OCI-LY1 (cell line): Measurements from ENCODE around the gene AP3B2.

Source experiments
- H2AFZ ChIP-seq: fragments of 200-600 bp; sonication (generic), shearing (Covaris generic); 2 replicates; pipeline ENCODE4 v1.6.0; 2014; ENCODE audit warnings: antibody characterized with exemption, mild to moderate bottlenecking, low read length
- H3F3A ChIP-seq: fragments of 200-600 bp; sonication (generic), shearing (Covaris generic); 2 replicates; pipeline ENCODE4 v1.6.0; 2014; ENCODE audit warnings: mild to moderate bottlenecking, antibody characterized with exemption, low read length, moderate library complexity; ENCODE audit not compliant: insufficient read depth
- H3K27ac ChIP-seq: fragments of 200-600 bp; sonication (generic); 2 replicates; pipeline ENCODE4 v1.5.1; 2014; ENCODE audit warnings: low read length, mixed run types, mild to moderate bottlenecking, low read depth; ENCODE audit not compliant: poor library complexity, severe bottlenecking
- H3K27me3 ChIP-seq: fragments of 200-600 bp; sonication (generic); 2 replicates; pipeline ENCODE4 v1.6.0; 2014; ENCODE audit warnings: antibody characterized with exemption, mild to moderate bottlenecking, low read length, moderate library complexity; ENCODE audit not compliant: insufficient read depth
- H3K36me3 ChIP-seq: fragments of 200-600 bp; sonication (generic); 2 replicates; pipeline ENCODE4 v1.6.1; 2014; ENCODE audit warnings: mild to moderate bottlenecking, antibody characterized with exemption, low read length, moderate library complexity, mixed read lengths; ENCODE audit not compliant: insufficient read depth
- H3K4me1 ChIP-seq: fragments of 200-600 bp; sonication (generic); 2 replicates; pipeline ENCODE4 v1.5.1; 2014; ENCODE audit warnings: mild to moderate bottlenecking, low read length, moderate library complexity; ENCODE audit not compliant: insufficient read depth, severe bottlenecking
- H3K4me2 ChIP-seq: fragments of 200-600 bp; sonication (generic), shearing (Covaris generic); 2 replicates; pipeline ENCODE4 v1.6.1; 2014; ENCODE audit warnings: low read length
- H3K4me3 ChIP-seq: fragments of 200-600 bp; sonication (generic); 2 replicates; pipeline ENCODE4 v1.5.1; 2014; ENCODE audit warnings: low read length, low read depth, mild to moderate bottlenecking, mixed read lengths; ENCODE audit not compliant: poor library complexity, severe bottlenecking
- H3K79me2 ChIP-seq: fragments of 200-600 bp; shearing (Covaris generic); 2 replicates; pipeline ENCODE4 v1.6.1; 2016; ENCODE audit warnings: mixed run types, low read length, mixed read lengths; ENCODE audit not compliant: insufficient read depth
- H3K9ac ChIP-seq: fragments of 200-600 bp; sonication (generic), shearing (Covaris generic); 2 replicates; pipeline ENCODE4 v1.6.1; 2014; ENCODE audit warnings: mild to moderate bottlenecking, low read length, mixed read lengths
- H3K9me2 ChIP-seq: fragments of 200-600 bp; sonication (generic), shearing (Covaris generic); 2 replicates; pipeline ENCODE4 v1.6.1; 2014; ENCODE audit warnings: low read depth, mild to moderate bottlenecking, low read length, mixed read lengths
- H3K9me3 ChIP-seq: fragments of 200-600 bp; shearing (Covaris generic); 2 replicates; pipeline ENCODE4 v1.6.1; 2014; ENCODE audit warnings: low read length, mixed read lengths
- H4K20me1 ChIP-seq: fragments of 200-600 bp; sonication (generic), shearing (Covaris generic); 2 replicates; pipeline ENCODE4 v1.6.0; 2016; ENCODE audit warnings: mild to moderate bottlenecking, low read length; ENCODE audit not compliant: insufficient read depth
- EZH2 ChIP-seq: fragments of 200-600 bp; sonication (generic), shearing (Covaris generic); IDR thresholded peaks from 2 replicates; pipeline ENCODE4 v1.8.0; 2017; ENCODE audit warnings: borderline replicate concordance, mixed run types, mild to moderate bottlenecking, antibody characterized with exemption, low read length, moderate library complexity, mixed read lengths
- TF ChIP-seq, protein P1 (sequence below): fragments of 200-600 bp; sonication (generic), shearing (Covaris generic); IDR thresholded peaks from 2 replicates; pipeline ENCODE4 v1.5.1; 2017; ENCODE audit warnings: mild to moderate bottlenecking, antibody characterized with exemption, low read length, moderate library complexity, mixed read lengths

The AP3B2 gene

DNA sequence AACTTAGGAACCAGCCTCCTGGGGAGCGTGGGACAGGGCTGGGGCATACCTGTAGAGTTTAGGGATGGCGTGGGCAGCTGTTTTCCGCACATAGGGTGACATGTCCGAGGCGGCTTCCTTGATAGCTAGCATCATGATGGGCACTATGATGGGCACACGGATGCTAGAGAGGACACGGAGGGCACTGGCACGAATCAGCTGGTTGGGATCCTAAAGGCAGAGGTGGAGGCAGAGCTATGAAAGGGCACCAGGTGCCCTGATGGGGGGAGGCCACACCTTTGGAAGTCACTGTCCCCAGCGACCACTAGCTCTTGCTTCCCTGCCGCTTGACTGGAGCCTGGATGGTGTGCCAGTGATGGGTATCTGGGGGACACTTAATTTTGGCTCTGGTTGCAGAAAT lies 28.3 kb downstream of the AP3B2 start:
- H3K36me3 ChIP-seq: no peaks in the 10 kb centered on the region
- H3K9me3 ChIP-seq: no peaks in the 10 kb centered on the region
- no peak overlapping the region for H2AFZ ChIP-seq
- no peak for TF ChIP-seq EZH2
- TF ChIP-seq, protein P1, sequence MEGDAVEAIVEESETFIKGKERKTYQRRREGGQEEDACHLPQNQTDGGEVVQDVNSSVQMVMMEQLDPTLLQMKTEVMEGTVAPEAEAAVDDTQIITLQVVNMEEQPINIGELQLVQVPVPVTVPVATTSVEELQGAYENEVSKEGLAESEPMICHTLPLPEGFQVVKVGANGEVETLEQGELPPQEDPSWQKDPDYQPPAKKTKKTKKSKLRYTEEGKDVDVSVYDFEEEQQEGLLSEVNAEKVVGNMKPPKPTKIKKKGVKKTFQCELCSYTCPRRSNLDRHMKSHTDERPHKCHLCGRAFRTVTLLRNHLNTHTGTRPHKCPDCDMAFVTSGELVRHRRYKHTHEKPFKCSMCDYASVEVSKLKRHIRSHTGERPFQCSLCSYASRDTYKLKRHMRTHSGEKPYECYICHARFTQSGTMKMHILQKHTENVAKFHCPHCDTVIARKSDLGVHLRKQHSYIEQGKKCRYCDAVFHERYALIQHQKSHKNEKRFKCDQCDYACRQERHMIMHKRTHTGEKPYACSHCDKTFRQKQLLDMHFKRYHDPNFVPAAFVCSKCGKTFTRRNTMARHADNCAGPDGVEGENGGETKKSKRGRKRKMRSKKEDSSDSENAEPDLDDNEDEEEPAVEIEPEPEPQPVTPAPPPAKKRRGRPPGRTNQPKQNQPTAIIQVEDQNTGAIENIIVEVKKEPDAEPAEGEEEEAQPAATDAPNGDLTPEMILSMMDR: no peak
- H3K4me3 ChIP-seq: peak overlapping the region; percentile 66
- H3K27ac ChIP-seq: no peak overlapping the region
- H3K27me3 ChIP-seq: no peaks in the 10 kb centered on the region
- H3K9ac ChIP-seq: no peak overlapping the region
- H3F3A ChIP-seq: no peaks in the 10 kb centered on the region
- peak overlapping the region; percentile 72 for H3K4me2 ChIP-seq
- H3K9me2 ChIP-seq: no peaks in the 10 kb centered on the region
- peaks cover 10% of the 10 kb centered on the region for H3K4me1 ChIP-seq
- H3K79me2 ChIP-seq: no peaks in the 10 kb centered on the region
- H4K20me1 ChIP-seq: no peaks in the 10 kb centered on the region

DNA sequence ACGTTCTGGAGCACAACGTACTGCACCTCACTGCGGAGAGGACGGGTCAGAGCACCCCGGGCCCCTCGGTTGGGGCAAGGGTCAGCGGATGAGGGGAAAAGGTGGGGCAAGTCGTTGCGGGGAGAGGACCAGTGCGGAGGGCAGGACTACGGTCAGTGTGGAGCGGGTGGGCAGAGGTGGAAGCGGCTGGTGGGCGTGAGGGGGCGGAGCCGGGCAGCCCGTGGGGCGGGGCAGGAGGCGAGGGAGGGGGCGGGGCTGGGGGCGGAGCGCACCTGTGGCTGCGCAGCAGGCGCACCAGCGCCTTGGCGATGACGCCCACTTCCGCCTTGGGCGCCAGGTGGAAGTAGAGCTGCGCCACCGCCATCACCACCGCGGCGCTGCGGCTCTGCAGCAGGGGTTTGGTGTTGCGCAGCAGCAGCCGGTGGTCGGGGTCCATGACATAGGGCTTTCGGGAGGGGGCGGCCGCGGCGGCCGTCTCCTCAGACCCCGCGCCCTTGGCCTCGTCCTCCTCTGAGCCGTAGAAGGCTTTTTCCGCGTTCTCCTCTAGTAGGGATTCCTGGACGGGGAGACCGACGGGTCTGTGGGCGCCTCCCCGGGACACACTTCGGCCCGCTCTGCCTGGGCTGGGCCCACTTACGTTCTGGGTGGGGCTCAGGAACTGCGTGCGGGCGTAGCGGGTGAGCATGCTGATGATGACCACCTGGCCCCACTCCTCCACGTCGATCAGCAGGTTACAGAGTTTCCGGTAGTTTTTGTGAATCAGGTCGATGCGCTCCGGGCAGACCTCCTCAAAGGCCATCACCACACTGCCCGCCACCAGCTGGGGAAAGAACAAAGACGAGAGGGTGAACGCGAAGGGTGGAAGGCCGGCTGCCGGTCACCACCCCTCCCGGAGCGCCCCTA lies 29.2 kb downstream of the AP3B2 start:
- H2AFZ ChIP-seq: no peak overlapping the region
- no peaks in the 10 kb centered on the region for H3F3A ChIP-seq
- H3K27ac ChIP-seq: no peak overlapping the region
- peaks cover 10% of the 10 kb centered on the region for H3K4me1 ChIP-seq
- H4K20me1 ChIP-seq: no peaks in the 10 kb centered on the region
- peak overlapping the region; percentile 59 for H3K9ac ChIP-seq
- no peaks in the 10 kb centered on the region for H3K27me3 ChIP-seq
- H3K79me2 ChIP-seq: no peaks in the 10 kb centered on the region
- H3K9me2 ChIP-seq: no peaks in the 10 kb centered on the region
- peak overlapping the region; percentile 72 for H3K4me2 ChIP-seq
- H3K36me3 ChIP-seq: no peaks in the 10 kb centered on the region
- H3K4me3 ChIP-seq: peak overlapping the region; percentile 66
- no peak for TF ChIP-seq EZH2
- TF ChIP-seq, protein P1: peak; percentile 47
- no peaks in the 10 kb centered on the region for H3K9me3 ChIP-seq

DNA sequence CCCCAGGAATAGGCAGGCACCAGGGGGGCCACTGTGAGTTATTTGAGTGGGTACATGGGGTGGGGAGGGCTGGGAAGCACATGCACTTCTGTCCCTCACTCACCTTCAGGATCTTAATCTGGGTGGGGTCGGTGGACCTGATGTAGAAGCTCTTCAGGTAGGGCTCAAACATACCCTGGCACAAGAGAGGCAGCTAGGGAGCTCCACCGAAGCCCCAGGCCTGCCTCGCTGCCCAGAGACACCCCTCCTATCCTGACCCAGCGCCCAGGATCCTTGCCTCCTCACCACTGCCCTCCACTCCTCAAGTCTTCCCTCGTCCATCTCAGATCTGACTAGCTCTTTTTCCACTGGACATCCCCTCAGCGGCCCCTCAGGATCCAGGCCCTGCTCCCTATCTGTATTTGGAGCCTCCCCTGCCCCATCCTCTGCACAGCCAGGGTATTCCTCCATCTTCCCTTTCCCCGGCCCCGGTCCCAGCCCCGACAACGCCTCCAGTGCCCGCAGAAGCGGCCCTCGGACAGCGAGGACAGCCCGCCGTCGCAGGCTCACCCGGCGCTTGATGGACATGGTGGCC lies 30.0 kb downstream of the AP3B2 start:
- no peaks in the 10 kb centered on the region for H4K20me1 ChIP-seq
- no peaks in the 10 kb centered on the region for H3K79me2 ChIP-seq
- peak overlapping the region; percentile 12; the same call in 1 of the 2 replicates for H3K9ac ChIP-seq
- H3K9me3 ChIP-seq: no peaks in the 10 kb centered on the region
- no peaks in the 10 kb centered on the region for H3F3A ChIP-seq
- TF ChIP-seq EZH2: no peak
- TF ChIP-seq, protein P1: no peak
- no peak overlapping the region for H3K27ac ChIP-seq
- peak overlapping the region; percentile 66 for H3K4me3 ChIP-seq
- H3K27me3 ChIP-seq: no peaks in the 10 kb centered on the region
- H3K36me3 ChIP-seq: no peaks in the 10 kb centered on the region
- peak overlapping the region; percentile 60 for H3K4me2 ChIP-seq
- no peak overlapping the region for H2AFZ ChIP-seq
- peaks cover 10% of the 10 kb centered on the region for H3K4me1 ChIP-seq
- no peaks in the 10 kb centered on the region for H3K9me2 ChIP-seq
